ENCODE data around the gene CLDN20. TPM values are rescaled to one million over a fixed set of nuclear protein-coding genes. Genes with fewer than 3 reads are reported as not detected.

CLDN20 gene
- total and polyA plus RNA-seq, 2 donors (not counting 3 experiments of a cell fraction or from before 2014, with no cell fraction given), result not detected

DNA sequence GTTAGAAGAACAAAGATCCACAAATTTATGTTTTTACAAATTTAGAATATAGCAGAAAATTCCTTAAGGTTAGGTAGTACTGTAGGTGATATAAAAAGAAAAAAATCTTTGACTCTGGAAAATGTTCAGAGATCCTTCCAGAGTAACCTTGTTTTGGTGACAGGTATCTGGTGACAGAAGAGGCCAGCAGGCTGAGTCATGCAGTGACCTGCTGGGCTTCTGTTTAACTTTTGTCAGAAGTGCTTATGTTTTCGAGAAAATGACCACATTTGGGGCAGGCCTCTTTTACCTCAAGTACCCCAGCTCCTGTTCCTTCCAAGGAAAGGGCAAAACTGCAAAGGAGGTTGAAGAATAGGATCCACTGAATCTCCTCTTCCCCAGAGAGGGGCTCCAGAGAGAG lies 10.5 kb upstream of the CLDN20 start:
- DNase-seq (ENCODE audit: low read depth, low spot score), result no peak
- TF ChIP-seq GATA2 (IDR thresholded peaks at IDR 0.05; ENCODE audit: insufficient read depth, insufficient read length, low read depth, low read length) (no peak), FOS (IDR thresholded peaks at IDR 0.05; ENCODE audit: borderline replicate concordance, insufficient read depth, low read length) (no peak), POLR2A (IDR thresholded peaks at IDR 0.05; ENCODE audit: low read depth, low read length) (no peak), POLR2AphosphoS5 (IDR thresholded peaks at IDR 0.05; ENCODE audit: insufficient read depth, low read depth, low read length) (no peak), EZH2 (IDR thresholded peaks at IDR 0.05; ENCODE audit: borderline replicate concordance, low read depth, low read length, severe bottlenecking) (no peak), CTCF (IDR thresholded peaks at IDR 0.05; ENCODE audit: extremely low read depth in 1 of 2, insufficient read depth in 1 of 2, low read depth in 1 of 2, low read length in 2 of 2) (no peak), JUN (IDR thresholded peaks at IDR 0.05; ENCODE audit: borderline replicate concordance, insufficient read depth, insufficient read length, low read depth) (no peak)
- TF ChIP-seq, protein P1, sequence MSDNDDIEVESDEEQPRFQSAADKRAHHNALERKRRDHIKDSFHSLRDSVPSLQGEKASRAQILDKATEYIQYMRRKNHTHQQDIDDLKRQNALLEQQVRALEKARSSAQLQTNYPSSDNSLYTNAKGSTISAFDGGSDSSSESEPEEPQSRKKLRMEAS (IDR thresholded peaks at IDR 0.05; ENCODE audit: insufficient read depth, insufficient read length), result no peak
- dilution Hi-C loops (cut with MboI; ENCODE audit: extremely low pct_ligation_motif_present, low sequenced_read_pairs) (no loop called here), intact Hi-C loops (cut with micrococcal nuclease) (no loop called here)
- Histone ChIP-seq H3K27me3 (ENCODE audit: control insufficient read depth in 2 of 2, insufficient read depth in 2 of 2, low read length in 2 of 2) (no peaks in the 10 kb centered on the region), H3K4me2 (ENCODE audit: insufficient read depth, low read length) (no peak overlapping the region), H3K4me3 (replicated peaks in 1 of 3; ENCODE audit: insufficient read depth in 1 of 3, low read depth in 1 of 3, low read length in 3 of 3) (no peak overlapping the region), H3K36me3 (ENCODE audit: control insufficient read depth in 2 of 2, extremely low read depth in 1 of 2, insufficient read depth in 2 of 2, low read length in 2 of 2) (peaks cover 18 to 21% of the 10 kb centered on the region in 2 experiments), H3K79me2 (ENCODE audit: control insufficient read depth, insufficient read depth, low read length) (no peaks in the 10 kb centered on the region), H4K20me1 (replicated peaks; ENCODE audit: control insufficient read depth, extremely low read depth, insufficient read depth, low read length) (no peaks in the 10 kb centered on the region), H3K9me1 (replicated peaks; ENCODE audit: control insufficient read depth, extremely low read depth, insufficient read depth, low read length) (no peaks in the 10 kb centered on the region), H3K9me3 (replicated peaks; ENCODE audit: control insufficient read depth, insufficient read depth, low read length) (no peaks in the 10 kb centered on the region), H3K9ac (replicated peaks; ENCODE audit: extremely low read depth, insufficient read depth, low read length) (no peak overlapping the region), H3K4me1 (ENCODE audit: control insufficient read depth, extremely low read depth, insufficient read depth, low read length) (no peaks in the 10 kb centered on the region), H2AFZ (ENCODE audit: low read depth, low read length) (no peak overlapping the region), H3K27ac (ENCODE audit: insufficient read depth, low read depth, low read length) (no peak overlapping the region)
- no peak for FAIRE-seq
- CTCF ChIA-PET, result interaction anchor here (2.3 to 9.5 kb wide), 2 partner anchors 75 to 385 kb away, joined by 7 to 292 read pairs; no protein-coding TSS in a partner anchor
- BruUV-seq (replicated peaks), result no TSS peak
- POLR2A ChIA-PET, result no interaction called here

All from endothelial cell of umbilical vein (primary cell).